Gastroesophageal sphincter (tissue), 4 donors: ENCODE data around the gene KLK1. TPM values are rescaled to one million over a fixed set of nuclear protein-coding genes. Genes with fewer than 3 reads are reported as not detected.

Experiments used
- ATAC-seq: fragments of 150-250 bp; one replicate; pipeline ENCODE4 v1.9.1; 2016; ENCODE audit warnings: mild to moderate bottlenecking, moderate library complexity
- H3K27ac ChIP-seq, 4 donors: fragments of 200-600 bp; sonication (generic) in 3 of 4; 1 replicate in 3 of 4; 2 replicates in 1 of 4; pipeline ENCODE4 v1.5.1; 2016 to 2019
- H3K27me3 ChIP-seq: fragments of 200-600 bp; sonication (generic); one replicate; pipeline ENCODE4 v1.5.1; 2019
- H3K36me3 ChIP-seq, 2 donors: fragments of 200-600 bp; sonication (generic); one replicate each; pipeline ENCODE4 v1.5.1; 2019; ENCODE audit warnings: control low read depth in 1 of 2
- H3K4me1 ChIP-seq, 3 donors: fragments of 200-600 bp; sonication (generic); 1 replicate in 2 of 3; 2 replicates in 1 of 3; pipeline ENCODE4 v1.5.1; 2016 to 2019; ENCODE audit warnings: control low read depth in 2 of 3
- H3K4me3 ChIP-seq, 2 donors: fragments of 200-600 bp; sonication (generic); one replicate each; pipeline ENCODE4 v1.5.1; 2019; ENCODE audit warnings: mild to moderate bottlenecking in 1 of 2, moderate library complexity in 1 of 2
- H3K9me3 ChIP-seq, 3 donors: fragments of 200-600 bp; sonication (generic); one replicate each; pipeline ENCODE4 v1.5.1; 2017 to 2019; ENCODE audit warnings: control low read depth in 2 of 3
- EP300 ChIP-seq: sonication (generic); formaldehyde crosslinking; IDR thresholded peaks from one replicate; pipeline ENCODE4 v1.6.1; 2017; ENCODE audit warnings: antibody characterized with exemption, mild to moderate bottlenecking
- POLR2A ChIP-seq, 2 donors: fragments of 450-650 bp; IDR thresholded peaks; one replicate each; pipeline ENCODE4 v1.6.1; 2017; ENCODE audit warnings: antibody characterized with exemption in 2 of 2, mild to moderate bottlenecking in 2 of 2, moderate library complexity in 1 of 2
- POLR2AphosphoS5 ChIP-seq: sonication (generic); formaldehyde crosslinking; IDR thresholded peaks from one replicate; pipeline ENCODE4 v1.6.1; 2017; ENCODE audit warnings: antibody characterized with exemption
- WGBS, 2 donors: methylation state at CpG; one replicate each; pipeline ENCODE4 v1.1.5; 2018; ENCODE audit warnings: low coverage in 1 of 2; 5-methylcytosine and 5-hydroxymethylcytosine counted together
- total RNA-seq, 4 donors: library from RNA; depleted of rRNA; stranded (reverse); fragments of >200 nt; gene quantifications; one replicate each; pipeline ENCODE4 v1.1.0, GENCODE V29; 2016
- TF ChIP-seq, protein P1 (sequence below), 4 experiments: fragments of 200-600 bp in 2 of 4; fragments of 450-650 bp in 2 of 4; sonication (generic) in 1 of 4; IDR thresholded peaks; one replicate each; pipeline ENCODE4 v1.5.1; 2017 to 2019; ENCODE audit warnings: antibody characterized with exemption in 4 of 4, mild to moderate bottlenecking in 2 of 4, moderate library complexity in 2 of 4

Gene KLK1
- total RNA-seq, 4 donors from 2014 or later, result not detected

DNA sequence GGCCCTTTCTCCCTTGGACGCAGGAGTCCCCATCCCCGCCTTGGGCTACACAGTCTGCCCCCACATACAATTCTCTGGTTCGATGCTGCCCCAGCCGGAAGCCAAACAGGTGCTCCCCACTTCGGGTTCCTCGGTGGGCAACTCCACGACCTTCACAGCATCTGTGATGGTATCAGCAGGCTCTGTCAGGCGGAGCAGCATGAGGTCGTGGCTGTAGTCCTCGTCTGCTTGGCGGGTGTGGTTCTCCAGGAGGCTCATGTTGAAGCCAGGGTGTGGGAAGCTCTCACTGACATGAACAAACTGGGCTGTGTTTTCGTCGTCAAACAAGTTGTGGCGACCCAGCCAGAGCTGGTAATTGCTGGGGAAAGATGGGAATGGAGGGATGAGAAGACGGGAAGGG lies 3.5 kb downstream of the KLK1 start:
- no peak overlapping the region for H3K27ac ChIP-seq
- TF ChIP-seq, protein P1, sequence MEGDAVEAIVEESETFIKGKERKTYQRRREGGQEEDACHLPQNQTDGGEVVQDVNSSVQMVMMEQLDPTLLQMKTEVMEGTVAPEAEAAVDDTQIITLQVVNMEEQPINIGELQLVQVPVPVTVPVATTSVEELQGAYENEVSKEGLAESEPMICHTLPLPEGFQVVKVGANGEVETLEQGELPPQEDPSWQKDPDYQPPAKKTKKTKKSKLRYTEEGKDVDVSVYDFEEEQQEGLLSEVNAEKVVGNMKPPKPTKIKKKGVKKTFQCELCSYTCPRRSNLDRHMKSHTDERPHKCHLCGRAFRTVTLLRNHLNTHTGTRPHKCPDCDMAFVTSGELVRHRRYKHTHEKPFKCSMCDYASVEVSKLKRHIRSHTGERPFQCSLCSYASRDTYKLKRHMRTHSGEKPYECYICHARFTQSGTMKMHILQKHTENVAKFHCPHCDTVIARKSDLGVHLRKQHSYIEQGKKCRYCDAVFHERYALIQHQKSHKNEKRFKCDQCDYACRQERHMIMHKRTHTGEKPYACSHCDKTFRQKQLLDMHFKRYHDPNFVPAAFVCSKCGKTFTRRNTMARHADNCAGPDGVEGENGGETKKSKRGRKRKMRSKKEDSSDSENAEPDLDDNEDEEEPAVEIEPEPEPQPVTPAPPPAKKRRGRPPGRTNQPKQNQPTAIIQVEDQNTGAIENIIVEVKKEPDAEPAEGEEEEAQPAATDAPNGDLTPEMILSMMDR (IDR thresholded peaks at IDR 0.05), result no peak
- TF ChIP-seq POLR2AphosphoS5, result no peak
- no peak for TF ChIP-seq POLR2A (IDR thresholded peaks at IDR 0.05)
- no peak for TF ChIP-seq EP300
- H3K36me3 ChIP-seq, result no peaks in the 10 kb centered on the region
- ATAC-seq, result no peak
- H3K9me3 ChIP-seq, result no peaks in the 10 kb centered on the region
- peaks cover 100% of the 10 kb centered on the region for H3K27me3 ChIP-seq
- H3K4me1 ChIP-seq, result peaks cover 0 to 19% (median 0%) of the 10 kb centered on the region in 3 donors
- WGBS, 2 donors, result 0 to 5% methylated on average over 3 to 4 of the region's 15 CpGs
- no peak overlapping the region for H3K4me3 ChIP-seq

DNA sequence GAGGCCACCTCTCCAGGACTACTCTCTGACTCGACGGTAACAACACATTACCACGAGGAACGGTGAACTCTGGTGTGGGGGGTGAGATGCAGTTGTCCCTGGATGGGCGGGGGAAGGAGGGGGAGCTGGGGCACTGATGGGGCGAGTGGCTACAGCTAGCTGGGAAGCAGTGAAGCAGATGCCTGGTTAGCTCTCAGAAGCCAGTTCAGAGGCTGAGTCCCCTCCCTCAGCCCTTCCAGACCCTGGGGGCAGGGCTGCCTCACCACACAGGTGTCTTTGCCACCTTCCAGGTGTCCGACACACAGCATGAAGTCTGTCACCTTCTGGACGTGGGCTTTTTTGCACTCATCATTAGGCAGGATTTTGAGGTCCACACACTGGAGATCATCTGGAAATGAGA lies 4.0 kb downstream of the KLK1 start:
- Histone ChIP-seq H3K36me3 (no peaks in the 10 kb centered on the region), H3K9me3 (no peaks in the 10 kb centered on the region), H3K4me3 (no peak overlapping the region), H3K4me1 (peaks cover 0 to 19% (median 0%) of the 10 kb centered on the region in 3 donors), H3K27ac (no peak overlapping the region), H3K27me3 (peaks cover 99% of the 10 kb centered on the region)
- no peak for TF ChIP-seq POLR2A (IDR thresholded peaks at IDR 0.05)
- TF ChIP-seq POLR2AphosphoS5, result no peak
- WGBS, 2 donors, result 0 to 13% methylated on average over 1 to 7 of the region's 8 CpGs
- ATAC-seq, result no peak

GRCh38 chr19:50818859-50819472 lies 4.6 kb downstream of the KLK1 start:
- no peak for ATAC-seq
- WGBS, 2 donors, result 23% methylated on average over 2 of the region's 12 CpGs; no CpG with 5 or more reads in 1 of the 2 donors
- peaks cover 99% of the 10 kb centered on the region for H3K27me3 ChIP-seq
- H3K4me3 ChIP-seq, result no peak overlapping the region
- H3K9me3 ChIP-seq, result no peaks in the 10 kb centered on the region
- peaks cover 0 to 19% (median 0%) of the 10 kb centered on the region in 3 donors for H3K4me1 ChIP-seq
- H3K27ac ChIP-seq, result no peak overlapping the region
- no peaks in the 10 kb centered on the region for H3K36me3 ChIP-seq
- TF ChIP-seq POLR2AphosphoS5 (no peak), POLR2A (IDR thresholded peaks at IDR 0.05) (no peak), EP300 (no peak)
- TF ChIP-seq, protein P1 (IDR thresholded peaks at IDR 0.05), result no peak

DNA sequence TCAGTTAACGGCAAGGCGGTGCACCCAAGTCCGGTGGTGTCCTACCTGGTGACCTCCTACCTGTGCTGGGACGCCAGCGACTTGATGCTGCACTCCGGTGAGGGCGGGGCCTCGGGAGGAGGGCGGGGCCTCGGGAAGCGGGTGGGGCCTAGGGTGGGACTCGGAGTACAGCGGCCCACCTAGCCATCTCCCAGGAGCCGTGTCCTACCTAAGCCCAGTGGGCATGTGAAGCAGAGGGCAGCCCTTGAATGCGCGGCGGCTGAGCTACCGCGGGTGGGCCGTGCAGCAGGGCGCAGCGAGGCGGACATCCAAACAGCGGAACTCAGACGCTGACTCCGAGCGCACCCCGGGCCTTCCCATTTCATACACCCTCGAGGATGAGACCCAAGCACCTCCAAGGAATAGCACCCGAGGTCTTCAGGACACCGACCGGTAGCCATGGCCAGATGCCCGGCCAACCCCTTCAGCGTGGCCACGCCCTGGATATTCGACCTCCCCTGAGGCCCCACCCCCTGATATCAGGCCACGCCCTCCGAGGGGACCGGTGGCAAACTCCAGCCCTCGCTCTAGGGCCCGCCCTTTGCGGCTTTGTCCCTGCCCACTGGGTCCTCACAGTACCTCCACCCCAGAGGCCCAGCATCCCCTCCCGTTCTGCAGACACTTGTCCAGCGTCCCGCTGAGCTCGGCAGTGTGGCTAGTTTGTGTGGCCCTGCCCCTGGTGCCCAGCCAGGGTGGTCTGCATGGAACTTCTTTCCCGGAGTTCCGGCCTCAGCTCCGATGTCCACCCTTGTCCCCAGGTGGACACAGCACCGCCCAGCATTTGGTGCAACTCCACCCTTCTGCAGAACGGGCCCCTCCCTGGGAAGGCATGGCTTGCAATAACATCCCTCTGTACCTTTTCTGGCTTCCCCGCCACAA lies 5.4 kb downstream of the KLK1 start:
- no peak for ATAC-seq
- no peaks in the 10 kb centered on the region for H3K36me3 ChIP-seq
- no peak overlapping the region for H3K27ac ChIP-seq
- no peaks in the 10 kb centered on the region for H3K9me3 ChIP-seq
- H3K27me3 ChIP-seq, result peaks cover 98% of the 10 kb centered on the region
- H3K4me1 ChIP-seq, result peaks cover 0 to 19% (median 0%) of the 10 kb centered on the region in 3 donors
- WGBS, 2 donors, result 9 to 38% methylated on average over 4 to 16 of the region's 52 CpGs
- H3K4me3 ChIP-seq, result peak overlapping the region in 1 of 2 donors; percentile 28
- TF ChIP-seq POLR2AphosphoS5 (no peak), POLR2A (IDR thresholded peaks at IDR 0.05) (no peak), EP300 (no peak)
- TF ChIP-seq, protein P1 (IDR thresholded peaks at IDR 0.05), result no peak

DNA sequence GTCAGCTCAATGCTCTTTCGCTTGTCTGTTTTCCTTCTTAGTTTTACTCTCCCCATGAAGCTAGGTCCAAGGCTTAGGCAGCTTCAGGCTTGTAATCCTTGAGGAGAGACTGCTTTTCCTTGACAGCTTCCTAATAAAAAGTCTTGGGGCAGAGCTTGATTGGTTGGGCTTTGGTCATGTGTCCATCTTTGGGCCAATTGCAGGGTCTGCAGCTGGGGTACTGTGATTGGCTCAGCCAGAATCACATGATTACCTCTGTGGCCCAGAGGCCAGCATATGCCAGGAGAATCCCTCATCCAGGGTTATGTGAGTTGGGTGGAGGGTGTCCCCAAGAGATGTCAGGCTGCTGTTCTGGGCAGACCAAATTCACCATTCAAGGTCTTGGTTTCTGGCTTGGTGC lies 8.1 kb downstream of the KLK1 start:
- no peak overlapping the region for H3K27ac ChIP-seq

More for the DNA sequence above, 8.1 kb downstream of the KLK1 start:
- Histone ChIP-seq H3K9me3 (no peaks in the 10 kb centered on the region), H3K36me3 (no peaks in the 10 kb centered on the region), H3K4me3 (no peak overlapping the region), H3K27me3 (peaks cover 91% of the 10 kb centered on the region), H3K4me1 (peaks cover 0 to 12% (median 0%) of the 10 kb centered on the region in 3 donors)
- ATAC-seq, result no peak
- TF ChIP-seq, protein P1 (IDR thresholded peaks at IDR 0.05), result no peak
- TF ChIP-seq EP300 (no peak), POLR2AphosphoS5 (no peak), POLR2A (IDR thresholded peaks at IDR 0.05) (no peak)
- WGBS, 2 donors, result 80 to 83% methylated on average over 1 of the region's 1 CpG
